Keratinocyte (primary cell): Measurements from ENCODE around the gene EPRS1. TPM values are rescaled to one million over a fixed set of nuclear protein-coding genes. Genes with fewer than 3 reads are reported as not detected.

ENCODE experiments used
- DNase-seq: peaks from one replicate; pipeline ENCODE4 v3.0.0-alpha.2; 2011; ENCODE audit warnings: low read depth, missing footprints, low spot score
- FAIRE-seq: peaks from 2 replicates; lab custom pipeline; 2011; peaks lifted over from hg19 to GRCh38; lab: Jason Lieb, UNC
- H2AFZ ChIP-seq: 2 replicates; pipeline ENCODE4 v1.6.0; 2012; ENCODE audit warnings: low read length, control low read depth, inconsistent platforms; ENCODE audit not compliant: control insufficient read depth
- H3K27ac ChIP-seq: 2 replicates; pipeline ENCODE4 v1.5.1; 2011; ENCODE audit warnings: low read length; ENCODE audit not compliant: control insufficient read depth, insufficient read depth
- H3K27me3 ChIP-seq: 3 replicates; pipeline ENCODE4 v1.6.0; 2011; ENCODE audit warnings: low read length; ENCODE audit not compliant: control insufficient read depth, insufficient read depth; ENCODE audit errors: extremely low read depth
- H3K36me3 ChIP-seq, 2 experiments: 2 replicates in 1 of 2; 3 replicates in 1 of 2; pipeline ENCODE4 v1.5.1; 2011; ENCODE audit warnings: low read length in 2 of 2, mild to moderate bottlenecking in 1 of 2; ENCODE audit not compliant: control insufficient read depth in 2 of 2, insufficient read depth in 2 of 2; ENCODE audit errors: extremely low read depth in 1 of 2
- H3K4me1 ChIP-seq: 3 replicates; pipeline ENCODE4 v1.5.1; 2011; ENCODE audit warnings: low read length; ENCODE audit not compliant: control insufficient read depth, insufficient read depth; ENCODE audit errors: extremely low read depth
- H3K4me2 ChIP-seq: 3 replicates; pipeline ENCODE4 v1.6.0; 2011; ENCODE audit warnings: low read depth, low read length; ENCODE audit not compliant: control insufficient read depth, insufficient read depth; ENCODE audit errors: extremely low read depth
- H3K4me3 ChIP-seq, 3 experiments: fragments of 200-600 bp in 1 of 3; sonication (generic) in 1 of 3; 2 replicates in 2 of 3; 3 replicates in 1 of 3; pipeline ENCODE4 v1.5.1; 2011 to 2016; ENCODE audit warnings: low read length in 3 of 3, mild to moderate bottlenecking in 3 of 3, control low read depth in 2 of 3, inconsistent platforms in 1 of 3, low read depth in 1 of 3, mixed read lengths in 1 of 3, mixed run types in 1 of 3, moderate library complexity in 1 of 3; ENCODE audit not compliant: control insufficient read depth in 2 of 3, insufficient read depth in 2 of 3; ENCODE audit errors: extremely low read depth in 1 of 3
- H3K79me2 ChIP-seq: 2 replicates; pipeline ENCODE4 v1.6.0; 2012; ENCODE audit warnings: low read length; ENCODE audit not compliant: control insufficient read depth, insufficient read depth
- H3K9ac ChIP-seq: 3 replicates; pipeline ENCODE4 v1.6.0; 2011; ENCODE audit warnings: low read length; ENCODE audit not compliant: control insufficient read depth, insufficient read depth; ENCODE audit errors: extremely low read depth
- H3K9me1 ChIP-seq: 3 replicates; pipeline ENCODE4 v1.6.0; 2011; ENCODE audit warnings: low read length; ENCODE audit not compliant: control insufficient read depth, insufficient read depth; ENCODE audit errors: extremely low read depth
- H3K9me3 ChIP-seq: 2 replicates; pipeline ENCODE4 v1.5.1; 2012; ENCODE audit warnings: low read depth, low read length; ENCODE audit not compliant: control insufficient read depth
- H4K20me1 ChIP-seq: 3 replicates; pipeline ENCODE4 v1.6.0; 2011; ENCODE audit warnings: low read length; ENCODE audit not compliant: control insufficient read depth, insufficient read depth; ENCODE audit errors: extremely low read depth
- EZH2 ChIP-seq: IDR thresholded peaks from one replicate; pipeline ENCODE4 v1.6.1; 2012; ENCODE audit warnings: inconsistent platforms, mild to moderate bottlenecking, low read length, moderate library complexity
- dilution Hi-C: fragments of 300-500 bp; cut with MboI; formaldehyde crosslinking; loops from one replicate; pipeline ENCODE4 v1.7.0; 2020; ENCODE audit warnings: low sequenced_read_pairs; ENCODE audit not compliant: extremely low pct_ligation_motif_present
- polyA plus RNA-seq, 5 experiments: library from polyadenylated mRNA; depleted of rRNA in 3 of 5; stranded (reverse) in 3 of 5; stranded (forward) in 1 of 5; unstranded in 1 of 5; fragments of >200 nt; gene quantifications; 1 replicate in 1 of 5; 2 replicates in 3 of 5; 3 replicates in 1 of 5; pipeline versions ENCODE4 v1.2.1 to v1.2.3, GENCODE V29; 2011 to 2012; ENCODE audit warnings: missing spikeins in 2 of 5, low read depth in 1 of 5, low replicate concordance in 1 of 5
- TF ChIP-seq, protein P1 (sequence below), 3 experiments: IDR thresholded peaks in 1 of 3; conservative IDR thresholded peaks in 1 of 3; optimal IDR thresholded peaks in 1 of 3; 2 replicates in 2 of 3; 3 replicates in 1 of 3; pipeline versions ENCODE3 to v1.5.1; 2011; ENCODE audit warnings: low read length in 3 of 3, mild to moderate bottlenecking in 3 of 3, moderate library complexity in 2 of 3, control low read depth in 1 of 3, inconsistent platforms in 1 of 3; ENCODE audit not compliant: insufficient read depth in 2 of 3; ENCODE audit errors: extremely low read depth in 1 of 3

EPRS1 gene
- polyA plus RNA-seq, 1 donor (not counting 4 experiments of a cell fraction or from before 2014, with no cell fraction given) = 96.3 TPM

DNA sequence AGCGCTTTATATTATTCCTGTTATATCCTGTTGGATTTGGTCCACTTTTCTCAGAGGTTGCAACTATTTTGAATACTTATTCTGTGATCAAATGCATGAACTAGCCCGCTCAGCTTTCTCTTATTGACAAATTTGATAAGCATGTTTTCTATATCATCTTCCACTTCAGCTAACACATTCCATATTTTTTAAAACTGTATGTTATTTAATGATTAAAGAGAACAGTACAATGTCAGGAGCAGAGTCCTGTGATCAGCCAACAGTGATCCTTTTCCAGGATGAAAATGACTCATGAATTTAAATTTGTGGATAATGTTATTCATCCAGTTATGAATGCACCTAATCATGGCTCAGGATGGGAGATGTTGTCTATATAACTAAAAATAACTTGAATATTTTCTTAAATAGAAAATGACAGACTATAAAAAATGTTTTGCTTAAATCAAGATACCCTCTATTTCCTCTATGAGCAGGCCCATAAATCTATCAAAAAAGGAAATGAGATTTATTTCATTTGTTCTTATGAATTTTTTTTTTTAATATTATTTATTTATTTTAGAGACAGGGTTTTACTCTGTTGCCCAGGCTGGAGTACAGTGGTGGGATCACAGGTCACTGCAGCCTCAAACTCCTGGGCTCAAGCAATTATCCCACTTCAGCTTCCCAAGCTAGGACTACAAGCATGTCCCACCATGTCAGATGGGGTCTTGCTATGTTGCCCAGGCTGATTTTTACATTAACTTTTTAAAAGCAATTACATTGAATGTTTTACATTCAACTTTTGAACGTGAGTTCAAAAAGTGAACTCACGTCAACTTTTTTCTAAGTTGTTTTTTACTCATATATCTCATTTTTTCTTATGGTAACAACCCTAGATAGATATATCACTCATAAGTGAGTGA, 30.8 kb upstream of the EPRS1 start:
- H3K27ac ChIP-seq = no peak overlapping the region
- FAIRE-seq = no peak

DNA sequence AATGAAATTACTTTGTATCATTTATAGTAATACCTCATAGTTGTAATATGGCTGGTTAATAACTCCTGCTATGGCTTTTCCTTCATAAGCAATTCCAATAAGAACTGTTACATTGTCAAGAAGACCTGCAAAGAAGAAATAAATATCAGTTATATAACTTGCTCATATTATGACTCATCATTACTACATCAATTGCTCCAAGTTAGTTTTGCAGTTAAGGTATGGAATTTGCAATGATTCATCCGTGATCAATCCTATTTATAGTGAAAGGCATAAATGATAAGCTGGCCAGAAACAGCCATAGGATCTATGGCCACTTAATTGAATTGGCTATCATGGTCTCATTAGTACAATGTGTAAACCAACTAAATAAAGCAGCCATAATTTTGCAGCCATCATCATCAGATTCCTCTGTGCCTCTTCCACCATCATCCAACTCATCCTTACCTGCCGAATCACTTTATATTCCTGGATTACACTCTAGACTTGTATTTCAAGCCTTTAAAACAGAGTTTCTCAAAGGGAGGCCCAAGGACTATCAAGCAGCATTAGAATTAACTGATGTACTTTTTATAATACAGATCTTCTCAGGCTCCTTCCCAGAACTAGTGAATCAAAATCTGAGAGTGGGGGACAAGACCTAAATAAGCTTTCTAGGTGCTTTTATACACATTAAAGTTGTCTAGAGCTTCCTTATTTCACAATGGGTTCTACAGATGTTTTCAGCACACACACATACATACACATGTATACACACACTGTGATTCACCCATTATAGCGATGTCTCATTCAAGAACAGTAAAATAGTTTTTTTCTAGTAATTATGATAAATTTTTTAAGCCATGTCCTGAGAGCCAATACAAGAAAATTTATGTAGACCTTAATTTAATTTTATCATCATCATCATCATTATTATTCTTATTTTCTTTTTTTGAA, 21.2 kb upstream of the EPRS1 start:
- DNase-seq (peak; percentile 48), FAIRE-seq (peak; percentile 81)
- no peaks in the 10 kb centered on the region for H3K9me1 ChIP-seq
- dilution Hi-C loops = no loop called here
- no peak overlapping the region for H3K4me3 ChIP-seq
- H4K20me1 ChIP-seq = no peaks in the 10 kb centered on the region
- no peaks in the 10 kb centered on the region for H3K27me3 ChIP-seq
- H3K4me1 ChIP-seq = peaks cover 8% of the 10 kb centered on the region
- TF ChIP-seq, protein P1, sequence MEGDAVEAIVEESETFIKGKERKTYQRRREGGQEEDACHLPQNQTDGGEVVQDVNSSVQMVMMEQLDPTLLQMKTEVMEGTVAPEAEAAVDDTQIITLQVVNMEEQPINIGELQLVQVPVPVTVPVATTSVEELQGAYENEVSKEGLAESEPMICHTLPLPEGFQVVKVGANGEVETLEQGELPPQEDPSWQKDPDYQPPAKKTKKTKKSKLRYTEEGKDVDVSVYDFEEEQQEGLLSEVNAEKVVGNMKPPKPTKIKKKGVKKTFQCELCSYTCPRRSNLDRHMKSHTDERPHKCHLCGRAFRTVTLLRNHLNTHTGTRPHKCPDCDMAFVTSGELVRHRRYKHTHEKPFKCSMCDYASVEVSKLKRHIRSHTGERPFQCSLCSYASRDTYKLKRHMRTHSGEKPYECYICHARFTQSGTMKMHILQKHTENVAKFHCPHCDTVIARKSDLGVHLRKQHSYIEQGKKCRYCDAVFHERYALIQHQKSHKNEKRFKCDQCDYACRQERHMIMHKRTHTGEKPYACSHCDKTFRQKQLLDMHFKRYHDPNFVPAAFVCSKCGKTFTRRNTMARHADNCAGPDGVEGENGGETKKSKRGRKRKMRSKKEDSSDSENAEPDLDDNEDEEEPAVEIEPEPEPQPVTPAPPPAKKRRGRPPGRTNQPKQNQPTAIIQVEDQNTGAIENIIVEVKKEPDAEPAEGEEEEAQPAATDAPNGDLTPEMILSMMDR (optimal IDR thresholded peaks at IDR 0.05 in 1 of 3, IDR thresholded peaks at IDR 0.05 in 1 of 3, conservative IDR thresholded peaks at IDR 0.05 in 1 of 3; ENCODE audit: extremely low read depth in 1 of 3, insufficient read depth in 2 of 3, low read length in 3 of 3) = no peak
- no peaks in the 10 kb centered on the region for H3K9me3 ChIP-seq
- H2AFZ ChIP-seq = no peak overlapping the region
- H3K27ac ChIP-seq = peak overlapping the region; percentile 16
- no peak overlapping the region for H3K9ac ChIP-seq
- peaks cover 2 to 8% of the 10 kb centered on the region in 2 experiments for H3K36me3 ChIP-seq
- H3K79me2 ChIP-seq = no peaks in the 10 kb centered on the region
- H3K4me2 ChIP-seq = no peak overlapping the region

More for the DNA sequence above, 30.8 kb upstream of the EPRS1 start:
- Histone ChIP-seq H4K20me1 (no peaks in the 10 kb centered on the region), H3K9ac (no peak overlapping the region), H3K9me3 (no peaks in the 10 kb centered on the region), H2AFZ (no peak overlapping the region), H3K36me3 (peaks cover 2 to 8% of the 10 kb centered on the region in 2 experiments), H3K4me2 (no peak overlapping the region), H3K4me3 (no peak overlapping the region), H3K9me1 (no peaks in the 10 kb centered on the region), H3K4me1 (no peaks in the 10 kb centered on the region), H3K79me2 (peaks cover 4% of the 10 kb centered on the region), H3K27me3 (no peaks in the 10 kb centered on the region)
- dilution Hi-C loops = no loop called here
- TF ChIP-seq, protein P1 (optimal IDR thresholded peaks at IDR 0.05 in 1 of 3, IDR thresholded peaks at IDR 0.05 in 1 of 3, conservative IDR thresholded peaks at IDR 0.05 in 1 of 3; ENCODE audit: extremely low read depth in 1 of 3, insufficient read depth in 2 of 3, low read length in 3 of 3) = no peak
- no peak for TF ChIP-seq EZH2
- no peak for DNase-seq
